Astrocyte of the spinal cord (primary cell): Measurements from ENCODE around the gene NPHP4.

ENCODE experiments used
- DNase-seq: peaks from one replicate; pipeline ENCODE4 v3.0.0; 2011; ENCODE audit warnings: low read depth, low spot score
- H3K4me3 ChIP-seq: 2 replicates; pipeline ENCODE4 v1.5.1; 2011; ENCODE audit warnings: low read depth, mild to moderate bottlenecking, low read length, moderate library complexity
- in situ Hi-C: cut with HindIII; loops from 2 replicates; pipeline ENCODE4 v1.10.0; 2017; ENCODE audit warnings: low sequenced_read_pairs
- TF ChIP-seq, protein P1 (sequence below): IDR thresholded peaks from 2 replicates; pipeline ENCODE4 v1.5.1; 2012; ENCODE audit warnings: low read depth, mild to moderate bottlenecking, low read length, inconsistent platforms

NPHP4 gene

DNA sequence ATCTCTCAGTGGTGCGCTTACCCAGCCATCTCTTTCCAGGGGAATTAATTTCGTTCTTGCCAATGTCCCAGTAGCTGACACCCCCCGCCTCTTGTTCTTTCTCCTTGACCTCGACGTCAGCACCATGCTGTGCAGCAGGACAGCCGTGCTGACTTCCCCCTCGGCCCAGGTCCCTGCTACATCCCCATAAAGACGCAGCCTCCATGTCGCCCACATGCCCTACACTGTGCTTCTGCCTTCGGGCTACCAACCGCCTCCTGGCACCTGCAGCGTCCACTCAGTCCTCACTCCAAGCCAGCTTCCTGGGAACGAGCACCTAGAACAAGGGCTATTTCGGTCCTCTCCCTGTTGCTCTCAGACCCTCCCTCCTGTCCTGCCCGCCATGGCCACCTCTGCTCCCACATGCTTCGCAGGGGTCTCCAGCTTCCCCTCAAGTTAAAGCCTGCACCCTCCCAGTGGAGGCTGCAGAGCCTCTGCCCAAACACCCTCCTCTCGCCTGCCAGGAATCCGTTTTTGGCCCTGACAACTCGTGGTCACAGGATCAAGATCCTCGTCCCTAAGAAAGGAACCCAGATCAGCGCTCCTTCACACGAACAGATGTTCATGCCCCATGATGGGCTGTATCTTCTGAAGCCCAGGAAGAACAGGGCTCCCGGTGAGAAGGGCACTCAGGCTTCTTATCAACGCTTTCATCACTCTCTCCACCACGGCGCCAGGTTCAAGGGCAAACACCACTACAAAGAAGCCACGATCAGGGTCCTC lies 109.7 kb downstream of the NPHP4 start:
- no peak overlapping the region for H3K4me3 ChIP-seq
- in situ Hi-C loops: no loop called here
- TF ChIP-seq, protein P1, sequence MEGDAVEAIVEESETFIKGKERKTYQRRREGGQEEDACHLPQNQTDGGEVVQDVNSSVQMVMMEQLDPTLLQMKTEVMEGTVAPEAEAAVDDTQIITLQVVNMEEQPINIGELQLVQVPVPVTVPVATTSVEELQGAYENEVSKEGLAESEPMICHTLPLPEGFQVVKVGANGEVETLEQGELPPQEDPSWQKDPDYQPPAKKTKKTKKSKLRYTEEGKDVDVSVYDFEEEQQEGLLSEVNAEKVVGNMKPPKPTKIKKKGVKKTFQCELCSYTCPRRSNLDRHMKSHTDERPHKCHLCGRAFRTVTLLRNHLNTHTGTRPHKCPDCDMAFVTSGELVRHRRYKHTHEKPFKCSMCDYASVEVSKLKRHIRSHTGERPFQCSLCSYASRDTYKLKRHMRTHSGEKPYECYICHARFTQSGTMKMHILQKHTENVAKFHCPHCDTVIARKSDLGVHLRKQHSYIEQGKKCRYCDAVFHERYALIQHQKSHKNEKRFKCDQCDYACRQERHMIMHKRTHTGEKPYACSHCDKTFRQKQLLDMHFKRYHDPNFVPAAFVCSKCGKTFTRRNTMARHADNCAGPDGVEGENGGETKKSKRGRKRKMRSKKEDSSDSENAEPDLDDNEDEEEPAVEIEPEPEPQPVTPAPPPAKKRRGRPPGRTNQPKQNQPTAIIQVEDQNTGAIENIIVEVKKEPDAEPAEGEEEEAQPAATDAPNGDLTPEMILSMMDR: no peak
- no peak for DNase-seq

DNA sequence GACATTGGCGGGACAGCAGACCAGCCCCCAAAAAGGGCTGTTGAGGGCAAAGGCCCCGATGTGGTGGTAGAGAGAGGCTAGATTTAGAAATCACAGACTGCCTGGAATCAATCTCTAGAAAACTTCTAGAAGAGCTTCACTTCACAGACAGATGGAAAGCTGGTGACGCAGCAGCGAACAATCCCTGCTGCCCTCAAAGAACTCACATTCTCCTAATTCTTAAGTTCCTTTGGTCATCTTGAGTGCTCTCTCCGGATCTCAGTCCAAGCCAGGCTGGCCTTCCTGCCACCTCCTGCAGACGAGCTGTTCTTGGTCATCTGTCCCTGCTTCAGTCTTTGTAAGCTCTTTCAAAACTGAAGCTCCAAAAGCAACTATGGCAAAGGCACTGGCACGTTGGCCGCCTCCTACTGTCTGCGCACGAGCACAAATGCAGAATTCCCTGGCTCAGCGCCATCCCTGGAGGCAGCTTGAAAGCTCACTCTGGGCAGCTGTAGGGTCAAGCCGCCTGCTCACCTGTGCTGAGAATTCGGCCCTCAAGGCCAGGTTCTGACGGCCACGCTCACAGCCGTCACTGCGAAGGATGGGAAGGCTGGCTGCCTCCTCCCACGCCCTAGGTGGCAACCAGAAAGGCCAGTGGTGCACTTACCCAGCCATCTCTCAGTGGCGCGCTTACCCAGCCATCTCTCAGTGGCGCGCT lies 110.6 kb downstream of the NPHP4 start:
- no peak for DNase-seq
- in situ Hi-C loops: no loop called here
- TF ChIP-seq, protein P1: no peak
- H3K4me3 ChIP-seq: no peak overlapping the region

DNA sequence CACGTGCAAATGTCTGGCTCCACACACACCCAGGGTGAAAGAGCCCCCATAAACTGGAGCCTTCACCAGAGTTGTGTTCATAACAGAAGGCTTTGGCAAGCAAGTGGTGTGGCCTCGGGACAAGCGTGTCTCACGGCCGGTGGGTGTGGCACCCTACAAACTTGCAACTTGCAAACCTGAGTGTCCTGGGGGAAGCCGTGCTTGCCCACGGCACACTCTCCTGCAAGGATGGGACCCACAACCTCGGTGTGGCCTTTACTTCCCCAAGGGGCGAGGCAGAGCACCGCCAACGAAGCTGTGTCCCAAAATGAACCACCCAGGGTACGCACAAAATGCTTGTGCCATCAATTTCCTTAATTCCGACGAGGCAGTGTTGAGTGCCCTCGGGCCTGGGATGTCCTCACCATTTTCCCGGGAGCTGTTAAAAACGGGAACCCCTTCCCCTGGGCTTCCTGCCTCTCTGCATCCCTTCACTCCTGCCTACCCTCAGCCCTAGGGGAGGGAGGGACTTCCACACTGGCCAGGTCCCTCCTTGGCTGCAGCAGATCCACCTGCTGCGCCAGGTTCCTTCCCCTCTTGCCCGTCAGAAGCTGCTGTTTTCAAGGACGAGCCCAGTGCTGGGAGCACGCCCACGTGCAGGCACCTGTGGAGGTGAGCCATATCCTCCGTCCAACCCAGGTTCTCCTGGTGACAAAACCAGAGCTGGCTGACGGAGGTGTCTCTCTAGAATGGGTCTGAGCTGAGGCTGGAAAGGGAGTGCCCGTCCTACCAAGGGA lies 111.4 kb downstream of the NPHP4 start:
- TF ChIP-seq, protein P1: no peak
- H3K4me3 ChIP-seq: no peak overlapping the region
- no peak for DNase-seq
- in situ Hi-C loops: no loop called here

DNA sequence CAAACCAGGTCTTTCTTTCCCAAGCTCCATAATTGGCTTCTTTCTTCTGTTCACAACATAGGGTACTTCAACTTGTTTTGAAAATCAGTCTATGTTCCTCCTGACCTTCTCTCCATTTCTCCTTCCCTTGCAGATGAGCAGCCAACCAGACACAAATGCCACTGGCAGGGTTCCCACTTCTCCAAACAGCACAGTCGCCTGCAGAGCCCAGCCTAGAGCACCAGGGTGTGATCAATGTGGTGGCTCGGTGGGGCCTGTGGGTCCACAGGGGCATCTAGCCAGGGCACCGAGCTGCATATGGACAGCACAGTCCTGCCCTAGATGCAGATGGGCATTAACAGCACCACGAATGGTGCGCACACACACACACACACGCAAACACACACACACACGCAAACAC lies 112.8 kb downstream of the NPHP4 start:
- in situ Hi-C loops: no loop called here
- no peak overlapping the region for H3K4me3 ChIP-seq
- TF ChIP-seq, protein P1: no peak
- no peak for DNase-seq

DNA sequence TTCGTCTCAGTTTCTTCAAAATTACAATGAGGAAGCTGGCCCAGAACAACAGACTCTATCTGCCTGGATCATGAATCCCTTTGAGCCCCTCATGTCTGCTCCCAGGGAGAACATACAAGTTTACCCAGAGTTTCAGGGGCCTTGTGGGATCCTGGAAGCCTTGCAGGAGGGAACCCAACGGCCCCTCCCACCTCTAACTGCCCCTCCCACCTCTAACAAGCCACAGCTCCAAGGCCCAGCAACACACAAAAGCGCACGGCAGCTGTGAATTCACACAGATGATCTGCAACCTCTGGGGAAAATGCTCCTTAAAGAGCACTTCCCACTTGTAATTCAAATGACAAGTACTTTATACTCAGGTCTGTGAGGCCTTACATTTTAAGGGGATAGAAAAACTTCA lies 113.3 kb downstream of the NPHP4 start:
- TF ChIP-seq, protein P1: no peak

DNA sequence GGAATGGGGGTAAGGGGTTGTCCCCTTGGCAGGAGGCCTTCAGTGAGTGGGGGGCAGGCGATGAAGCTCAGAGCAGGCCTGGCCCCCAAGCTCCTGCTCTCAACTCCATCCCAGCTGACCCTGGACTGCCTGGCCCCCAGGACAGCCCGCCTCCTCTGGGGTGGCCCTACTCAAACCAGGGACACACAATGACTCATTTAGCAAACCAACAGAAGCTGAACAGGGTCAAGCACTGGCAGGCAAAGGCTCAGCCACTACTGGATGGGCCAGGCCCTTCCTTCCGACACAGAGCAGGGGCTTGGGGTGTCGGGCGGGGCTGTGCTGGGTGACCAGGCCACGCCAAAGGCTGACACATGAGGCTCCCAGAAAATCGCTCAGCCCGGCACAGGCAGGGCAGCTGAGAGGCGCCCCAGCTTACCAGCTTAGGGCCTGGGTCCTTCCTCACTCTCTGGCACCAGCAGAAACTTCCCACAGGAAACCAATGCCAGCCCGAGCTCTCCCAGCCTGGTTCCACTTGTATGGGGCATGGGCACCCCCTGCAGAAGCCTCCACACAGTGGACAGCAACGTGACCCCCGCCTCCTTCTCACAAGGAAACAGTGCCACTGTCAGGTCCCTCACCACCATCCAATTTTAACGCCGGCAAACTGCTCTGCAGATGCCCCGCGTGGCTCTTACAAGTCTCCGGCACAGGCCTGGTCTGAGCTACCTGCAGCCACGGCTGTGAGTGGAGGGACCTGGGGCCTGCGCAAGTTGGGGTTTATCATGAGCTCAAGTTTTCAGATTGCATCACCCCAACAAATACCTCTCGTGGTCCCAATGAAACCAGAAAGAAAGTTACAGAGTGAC lies 114.3 kb downstream of the NPHP4 start:
- DNase-seq: no peak
- no peak overlapping the region for H3K4me3 ChIP-seq
- TF ChIP-seq, protein P1: no peak
- in situ Hi-C loops: no loop called here

More for the DNA sequence above, 113.3 kb downstream of the NPHP4 start:
- H3K4me3 ChIP-seq: no peak overlapping the region
- no peak for DNase-seq
- in situ Hi-C loops: no loop called here
